Endothelial cell of umbilical vein (primary cell): Measurements from ENCODE around the gene SPACA4. TPM values are rescaled to one million over a fixed set of nuclear protein-coding genes. Genes with fewer than 3 reads are reported as not detected.

Experiments
- BruUV-seq: library from RNA; stranded (reverse); fragments of 400-500 nt; replicated peaks from 2 replicates; lab custom pipeline; 2021; lab: Mats Ljungman, UMichigan
- CTCF ChIA-PET: fragments of 300-600, 350-600 bp; sonication (Branson Sonifier 250); formaldehyde crosslinking; loops from one replicate; lab custom pipeline; 2021; ENCODE audit warnings: antibody characterized with exemption, inconsistent platforms; lab: Charles Lee
- POLR2A ChIA-PET: fragments of 300-600, 350-600 bp; sonication (Branson Sonifier 250); formaldehyde crosslinking; loops from one replicate; lab custom pipeline; 2021; ENCODE audit warnings: antibody characterized with exemption, inconsistent platforms; lab: Charles Lee
- DNase-seq: peaks from one replicate; pipeline ENCODE4 v3.0.0-alpha.2; 2011; ENCODE audit warnings: low read depth, low spot score
- FAIRE-seq: peaks from 2 replicates; lab custom pipeline; 2011; peaks lifted over from hg19 to GRCh38; lab: Jason Lieb, UNC
- H2AFZ ChIP-seq: 2 replicates; pipeline ENCODE4 v1.6.0; 2012; ENCODE audit warnings: low read depth, low read length, control low read depth, inconsistent platforms
- H3K27ac ChIP-seq: 2 replicates; pipeline ENCODE4 v1.5.1; 2011; ENCODE audit warnings: low read depth, mild to moderate bottlenecking, control low read depth, low read length, moderate library complexity; ENCODE audit not compliant: insufficient read depth
- H3K27me3 ChIP-seq, 2 experiments: 2 replicates each; pipeline versions ENCODE4 v1.6.0 to v1.6.1; 2011; ENCODE audit warnings: low read length in 2 of 2, mixed read lengths in 1 of 2; ENCODE audit not compliant: control insufficient read depth in 2 of 2, insufficient read depth in 2 of 2
- H3K36me3 ChIP-seq, 2 experiments: 2 replicates in 1 of 2; 3 replicates in 1 of 2; pipeline ENCODE4 v1.5.1; 2011; ENCODE audit warnings: low read length in 2 of 2, mild to moderate bottlenecking in 1 of 2, moderate library complexity in 1 of 2; ENCODE audit not compliant: control insufficient read depth in 2 of 2, insufficient read depth in 2 of 2; ENCODE audit errors: extremely low read depth in 1 of 2
- H3K4me1 ChIP-seq: 3 replicates; pipeline ENCODE4 v1.5.1; 2011; ENCODE audit warnings: mild to moderate bottlenecking, low read length; ENCODE audit not compliant: control insufficient read depth, insufficient read depth; ENCODE audit errors: extremely low read depth
- H3K4me2 ChIP-seq: 2 replicates; pipeline ENCODE4 v1.6.1; 2011; ENCODE audit warnings: low read length, control low read depth, mixed read lengths; ENCODE audit not compliant: insufficient read depth
- H3K4me3 ChIP-seq, 3 experiments: fragments of 200-600 bp in 1 of 3; sonication (generic), shearing (Covaris generic) in 1 of 3; replicated peaks in 1 of 3; 2 replicates each; pipeline ENCODE4 v1.5.1; 2011 to 2016; ENCODE audit warnings: control low read depth in 3 of 3, low read length in 3 of 3, mild to moderate bottlenecking in 2 of 3, inconsistent platforms in 1 of 3, low read depth in 1 of 3, moderate library complexity in 1 of 3; ENCODE audit not compliant: insufficient read depth in 1 of 3
- H3K79me2 ChIP-seq: 2 replicates; pipeline ENCODE4 v1.6.0; 2012; ENCODE audit warnings: low read length, inconsistent platforms; ENCODE audit not compliant: control insufficient read depth, insufficient read depth
- H3K9ac ChIP-seq: replicated peaks from 2 replicates; pipeline ENCODE3; 2011; ENCODE audit warnings: low read length, control low read depth; ENCODE audit not compliant: insufficient read depth; ENCODE audit errors: extremely low read depth
- H3K9me1 ChIP-seq: replicated peaks from 3 replicates; pipeline ENCODE4 v1.6.0; 2011; ENCODE audit warnings: mild to moderate bottlenecking, low read length; ENCODE audit not compliant: control insufficient read depth, insufficient read depth; ENCODE audit errors: extremely low read depth
- H3K9me3 ChIP-seq: replicated peaks from 2 replicates; pipeline ENCODE4 v1.5.1; 2012; ENCODE audit warnings: low read length, inconsistent platforms; ENCODE audit not compliant: control insufficient read depth, insufficient read depth
- H4K20me1 ChIP-seq: replicated peaks from 2 replicates; pipeline ENCODE3; 2011; ENCODE audit warnings: mild to moderate bottlenecking, low read length; ENCODE audit not compliant: control insufficient read depth, insufficient read depth; ENCODE audit errors: extremely low read depth
- EZH2 ChIP-seq: IDR thresholded peaks from 2 replicates; pipeline ENCODE4 v1.6.1; 2012; ENCODE audit warnings: borderline replicate concordance, low read depth, mild to moderate bottlenecking, moderate library complexity, low read length, inconsistent platforms; ENCODE audit not compliant: severe bottlenecking
- FOS ChIP-seq: IDR thresholded peaks from 2 replicates; pipeline ENCODE4 v1.6.1; 2011; ENCODE audit warnings: mild to moderate bottlenecking, low read length, moderate library complexity, borderline replicate concordance; ENCODE audit not compliant: insufficient read depth
- GATA2 ChIP-seq: IDR thresholded peaks from 2 replicates; pipeline ENCODE4 v1.7.0; 2011; ENCODE audit warnings: low read depth, mild to moderate bottlenecking, moderate library complexity, mixed read lengths, low read length; ENCODE audit not compliant: insufficient read length, insufficient read depth
- JUN ChIP-seq: IDR thresholded peaks from 2 replicates; pipeline ENCODE4 v1.6.1; 2011; ENCODE audit warnings: borderline replicate concordance, low read depth; ENCODE audit not compliant: insufficient read length, insufficient read depth
- MAX ChIP-seq: IDR thresholded peaks from 2 replicates; pipeline ENCODE4 v1.6.1; 2011; ENCODE audit not compliant: insufficient read depth, insufficient read length
- MYC ChIP-seq: IDR thresholded peaks from one replicate; pipeline ENCODE4 v1.6.1; 2011; ENCODE audit warnings: mild to moderate bottlenecking, low read depth, low read length
- POLR2A ChIP-seq: IDR thresholded peaks from 2 replicates; pipeline ENCODE4 v1.6.1; 2012; ENCODE audit warnings: low read depth, mild to moderate bottlenecking, control low read depth, low read length
- POLR2AphosphoS5 ChIP-seq: IDR thresholded peaks from 2 replicates; pipeline ENCODE4 v1.6.1; 2012; ENCODE audit warnings: low read depth, mild to moderate bottlenecking, control low read depth, low read length, moderate library complexity; ENCODE audit not compliant: insufficient read depth
- dilution Hi-C: fragments of 300-500 bp; cut with MboI; formaldehyde crosslinking; loops from one replicate; pipeline ENCODE4 v1.15.0; 2019; ENCODE audit warnings: low sequenced_read_pairs; ENCODE audit not compliant: extremely low pct_ligation_motif_present
- intact Hi-C: fragments of 100-400 bp; cut with micrococcal nuclease; formaldehyde crosslinking; loops from one replicate; pipeline ENCODE4 v1.10.0; 2022
- polyA plus RNA-seq, 4 experiments: library from polyadenylated mRNA; depleted of rRNA in 3 of 4; stranded (reverse) in 3 of 4; unstranded in 1 of 4; fragments of >200 nt; gene quantifications; 2 replicates each; pipeline versions ENCODE4 v1.2.1 to v1.2.3, GENCODE V29; 2011 to 2012; ENCODE audit warnings: missing spikeins in 1 of 4
- total RNA-seq: library from RNA; stranded (reverse); gene quantifications from 2 replicates; pipeline ENCODE4 v1.2.3, GENCODE V29; 2021
- TF ChIP-seq, protein P1 (sequence below), 2 donors: IDR thresholded peaks; 1 replicate in 1 of 2; 2 replicates in 1 of 2; pipeline ENCODE4 v1.5.1; 2011; ENCODE audit warnings: low read length in 2 of 2, mild to moderate bottlenecking in 2 of 2, moderate library complexity in 2 of 2, control low read depth in 1 of 2, inconsistent platforms in 1 of 2, low read depth in 1 of 2; ENCODE audit not compliant: insufficient read depth in 1 of 2; ENCODE audit errors: extremely low read depth in 1 of 2

The SPACA4 gene
- total and polyA plus RNA-seq, 2 donors (not counting 3 experiments of a cell fraction or from before 2014, with no cell fraction given), result not detected

DNA sequence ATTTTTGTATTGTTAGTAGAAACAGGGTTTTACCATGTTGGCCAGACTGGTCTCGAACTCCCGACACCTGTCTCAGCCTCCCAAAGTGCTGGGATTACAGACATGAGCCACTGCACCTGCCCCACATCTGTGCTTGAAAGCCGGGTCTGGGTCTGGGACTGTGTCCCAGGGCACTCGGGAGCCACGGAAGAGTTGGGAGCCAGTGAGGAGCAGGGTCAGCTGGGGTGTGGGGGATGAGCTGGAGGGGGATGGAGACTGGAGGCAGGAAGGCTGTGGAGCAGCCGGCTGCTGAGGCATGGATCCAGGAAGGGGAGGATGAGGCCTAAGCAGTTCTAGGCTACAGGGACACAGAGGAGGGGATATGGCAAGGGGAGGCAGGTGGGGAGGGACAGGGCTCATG is 10.7 kb upstream of the SPACA4 start:
- ChIA-PET POLR2A (interaction anchor here (0.6 kb wide), 1 partner anchor 25 kb away, joined by 4 read pairs; no protein-coding TSS in a partner anchor), CTCF (interaction anchor here (1.3 kb wide), 1 partner anchor 11 kb away, joined by 4 read pairs; no protein-coding TSS in a partner anchor)
- Histone ChIP-seq H3K4me2 (no peak overlapping the region), H3K4me3 (no peak overlapping the region), H3K9me1 (no peaks in the 10 kb centered on the region), H3K79me2 (no peaks in the 10 kb centered on the region), H3K27ac (no peak overlapping the region), H3K9ac (no peak overlapping the region), H3K4me1 (no peaks in the 10 kb centered on the region), H4K20me1 (no peaks in the 10 kb centered on the region), H2AFZ (no peak overlapping the region), H3K9me3 (no peaks in the 10 kb centered on the region), H3K36me3 (no peaks in the 10 kb centered on the region), H3K27me3 (no peaks in the 10 kb centered on the region)
- TF ChIP-seq GATA2 (no peak), MYC (no peak)
- DNase-seq, result no peak
- FAIRE-seq, result no peak
- dilution Hi-C loops, result no loop called here
- no TSS peak for BruUV-seq
- intact Hi-C loops, result no loop called here

DNA sequence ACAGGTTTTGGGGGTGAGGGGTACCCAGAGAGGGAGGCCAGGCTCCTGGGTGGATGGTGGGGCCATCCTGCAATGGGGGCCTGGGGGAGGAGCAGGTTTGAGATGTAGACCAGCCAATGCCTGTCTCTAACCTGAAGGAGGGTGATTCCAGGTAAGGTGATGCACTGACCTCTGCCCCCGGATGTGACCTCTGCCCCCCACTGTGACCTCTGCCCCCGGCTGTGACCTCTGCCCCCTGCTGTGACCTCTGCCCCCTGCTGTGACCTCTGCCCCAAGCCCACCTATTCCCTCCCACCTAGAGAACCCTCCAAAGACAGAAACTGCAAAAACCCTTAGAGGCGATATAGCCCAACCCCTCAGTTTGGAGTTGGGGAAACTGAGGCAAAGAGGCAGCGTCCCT is 10.3 kb upstream of the SPACA4 start:
- FAIRE-seq (no peak), DNase-seq (no peak)
- intact Hi-C loops, result no loop called here
- TF ChIP-seq MAX (no peak), EZH2 (no peak), GATA2 (no peak), FOS (no peak), POLR2A (no peak), MYC (no peak), JUN (no peak), POLR2AphosphoS5 (no peak)
- TF ChIP-seq, protein P1, sequence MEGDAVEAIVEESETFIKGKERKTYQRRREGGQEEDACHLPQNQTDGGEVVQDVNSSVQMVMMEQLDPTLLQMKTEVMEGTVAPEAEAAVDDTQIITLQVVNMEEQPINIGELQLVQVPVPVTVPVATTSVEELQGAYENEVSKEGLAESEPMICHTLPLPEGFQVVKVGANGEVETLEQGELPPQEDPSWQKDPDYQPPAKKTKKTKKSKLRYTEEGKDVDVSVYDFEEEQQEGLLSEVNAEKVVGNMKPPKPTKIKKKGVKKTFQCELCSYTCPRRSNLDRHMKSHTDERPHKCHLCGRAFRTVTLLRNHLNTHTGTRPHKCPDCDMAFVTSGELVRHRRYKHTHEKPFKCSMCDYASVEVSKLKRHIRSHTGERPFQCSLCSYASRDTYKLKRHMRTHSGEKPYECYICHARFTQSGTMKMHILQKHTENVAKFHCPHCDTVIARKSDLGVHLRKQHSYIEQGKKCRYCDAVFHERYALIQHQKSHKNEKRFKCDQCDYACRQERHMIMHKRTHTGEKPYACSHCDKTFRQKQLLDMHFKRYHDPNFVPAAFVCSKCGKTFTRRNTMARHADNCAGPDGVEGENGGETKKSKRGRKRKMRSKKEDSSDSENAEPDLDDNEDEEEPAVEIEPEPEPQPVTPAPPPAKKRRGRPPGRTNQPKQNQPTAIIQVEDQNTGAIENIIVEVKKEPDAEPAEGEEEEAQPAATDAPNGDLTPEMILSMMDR (IDR thresholded peaks at IDR 0.05; ENCODE audit: extremely low read depth in 1 of 2, insufficient read depth in 1 of 2, low read depth in 1 of 2, low read length in 2 of 2), result no peak
- Histone ChIP-seq H3K9me3 (no peaks in the 10 kb centered on the region), H3K27me3 (no peaks in the 10 kb centered on the region), H3K9me1 (no peaks in the 10 kb centered on the region), H3K27ac (no peak overlapping the region), H3K4me2 (no peak overlapping the region), H2AFZ (no peak overlapping the region), H3K9ac (no peak overlapping the region), H3K79me2 (no peaks in the 10 kb centered on the region), H3K4me3 (no peak overlapping the region), H4K20me1 (no peaks in the 10 kb centered on the region), H3K4me1 (no peaks in the 10 kb centered on the region), H3K36me3 (no peaks in the 10 kb centered on the region)
- ChIA-PET CTCF (interaction anchor here (1.3 kb wide), 1 partner anchor 12 kb away, joined by 4 read pairs; no protein-coding TSS in a partner anchor), POLR2A (interaction anchor here (0.6 kb wide), 1 partner anchor 24 kb away, joined by 4 read pairs; no protein-coding TSS in a partner anchor)
- no TSS peak for BruUV-seq
- dilution Hi-C loops, result no loop called here
